H7 (cell line): ENCODE measurements around the gene ZNRF1. TPM values are rescaled to one million over a fixed set of nuclear protein-coding genes. Genes with fewer than 3 reads are reported as not detected.

Experiments
- DNase-seq: peaks from one replicate; pipeline ENCODE4 v3.0.0; 2012
- H3K27me3 ChIP-seq: 2 replicates; pipeline ENCODE4 v1.6.0; 2011; ENCODE audit warnings: mild to moderate bottlenecking, low read length; ENCODE audit not compliant: control insufficient read depth, insufficient read depth
- H3K36me3 ChIP-seq: replicated peaks from 2 replicates; pipeline ENCODE4 v1.5.1; 2011; ENCODE audit warnings: low read length; ENCODE audit not compliant: control insufficient read depth, insufficient read depth
- H3K4me3 ChIP-seq: 2 replicates; pipeline ENCODE4 v1.5.1; 2011; ENCODE audit warnings: low read depth, mild to moderate bottlenecking, control low read depth, low read length, moderate library complexity; ENCODE audit not compliant: insufficient read depth
- total RNA-seq: library from RNA; depleted of rRNA; stranded (reverse); fragments of >200 nt; shearing (Covaris generic); gene quantifications from 2 replicates; pipeline ENCODE4 v1.2.3, GENCODE V29; 2014

The ZNRF1 gene
- total RNA-seq, 1 experiment from 2014 or later, result 37.3 TPM

- Histone ChIP-seq H3K36me3 (peaks cover 2% of the 10 kb centered on the region; the same call in 1 of the 2 replicates), H3K4me3 (no peak overlapping the region), H3K27me3 (no peaks in the 10 kb centered on the region)
- DNase-seq, result no peak
Measured at GRCh38 chr16:75093598-75094540, 95.0 kb downstream of the ZNRF1 start.

GRCh38 chr16:75095204-75095621 is 96.4 kb downstream of the ZNRF1 start:
- H3K36me3 ChIP-seq, result peaks cover 2% of the 10 kb centered on the region; the same call in 1 of the 2 replicates
- no peaks in the 10 kb centered on the region for H3K27me3 ChIP-seq
- no peak overlapping the region for H3K4me3 ChIP-seq
- DNase-seq, result peak; percentile 59

- H3K4me3 ChIP-seq, result no peak overlapping the region
- H3K27me3 ChIP-seq, result no peaks in the 10 kb centered on the region
- peaks cover 2% of the 10 kb centered on the region; the same call in 1 of the 2 replicates for H3K36me3 ChIP-seq
- DNase-seq, result peak; percentile 93
Measured at GRCh38 chr16:75096656-75097055, 97.8 kb downstream of the ZNRF1 start.

GRCh38 chr16:75097191-75097761 is 98.5 kb downstream of the ZNRF1 start:
- peaks cover 2% of the 10 kb centered on the region; the same call in 1 of the 2 replicates for H3K36me3 ChIP-seq
- no peak for DNase-seq
- H3K27me3 ChIP-seq, result no peaks in the 10 kb centered on the region
- no peak overlapping the region for H3K4me3 ChIP-seq

GRCh38 chr16:75097941-75098901 is 99.4 kb downstream of the ZNRF1 start:
- Histone ChIP-seq H3K4me3 (no peak overlapping the region), H3K36me3 (peaks cover 2% of the 10 kb centered on the region; the same call in 1 of the 2 replicates), H3K27me3 (no peaks in the 10 kb centered on the region)
- DNase-seq, result peak; percentile 62

GRCh38 chr16:75099075-75099667 is 100.3 kb downstream of the ZNRF1 start:
- H3K4me3 ChIP-seq, result no peak overlapping the region
- DNase-seq, result no peak
- H3K36me3 ChIP-seq, result peaks cover 2% of the 10 kb centered on the region; the same call in 1 of the 2 replicates
- H3K27me3 ChIP-seq, result no peaks in the 10 kb centered on the region

GRCh38 chr16:75099738-75100602 is 101.1 kb downstream of the ZNRF1 start:
- Histone ChIP-seq H3K27me3 (no peaks in the 10 kb centered on the region), H3K4me3 (no peak overlapping the region), H3K36me3 (no peaks in the 10 kb centered on the region)
- peak; percentile 9 for DNase-seq

- no peaks in the 10 kb centered on the region for H3K27me3 ChIP-seq
- H3K4me3 ChIP-seq, result no peak overlapping the region
- peak; percentile 8 for DNase-seq
- no peaks in the 10 kb centered on the region; the same call in 1 of the 2 replicates for H3K36me3 ChIP-seq
Measured at GRCh38 chr16:75100603-75100990, 101.8 kb downstream of the ZNRF1 start.

- no peaks in the 10 kb centered on the region for H3K27me3 ChIP-seq
- H3K36me3 ChIP-seq, result peaks cover 2% of the 10 kb centered on the region; the same call in 1 of the 2 replicates
- no peak for DNase-seq
- no peak overlapping the region for H3K4me3 ChIP-seq
Measured at GRCh38 chr16:75101635-75102034, 102.8 kb downstream of the ZNRF1 start.

- Histone ChIP-seq H3K36me3 (peaks cover 2% of the 10 kb centered on the region; the same call in 1 of the 2 replicates), H3K27me3 (no peaks in the 10 kb centered on the region), H3K4me3 (no peak overlapping the region)
- DNase-seq, result no peak
Measured at GRCh38 chr16:75102595-75102994, 103.8 kb downstream of the ZNRF1 start.

GRCh38 chr16:75103994-75104393 is 105.2 kb downstream of the ZNRF1 start:
- peaks cover 2% of the 10 kb centered on the region; the same call in 1 of the 2 replicates for H3K36me3 ChIP-seq
- no peaks in the 10 kb centered on the region for H3K27me3 ChIP-seq
- no peak for DNase-seq
- H3K4me3 ChIP-seq, result no peak overlapping the region

GRCh38 chr16:75104836-75105235 is 106.0 kb downstream of the ZNRF1 start:
- peak; percentile 18 for DNase-seq
- Histone ChIP-seq H3K4me3 (no peak overlapping the region), H3K27me3 (no peaks in the 10 kb centered on the region), H3K36me3 (peaks cover 2% of the 10 kb centered on the region; the same call in 1 of the 2 replicates)
